GM23338 (cell line): ENCODE results near the gene MCM3AP. TPM values are rescaled to one million over a fixed set of nuclear protein-coding genes. Genes with fewer than 3 reads are reported as not detected.

Source experiments
- ATAC-seq: fragments of 200-7000 bp; cut with Tn5 transposase; 3 replicates; pipeline ENCODE4 v1.9.1; 2020
- DNase-seq: peaks from one replicate; pipeline ENCODE4 v3.0.0-alpha.2; 2015; ENCODE audit warnings: low spot score
- H2AFZ ChIP-seq: fragments of 200-600 bp; sonication (generic); 2 replicates; pipeline ENCODE4 v1.8.0; 2016; ENCODE audit warnings: antibody characterized with exemption, mild to moderate bottlenecking, moderate library complexity
- H3F3A ChIP-seq: fragments of 200-600 bp; sonication (generic); replicated peaks from 2 replicates; pipeline ENCODE4 v1.8.0; 2017; ENCODE audit warnings: antibody characterized with exemption, mixed run types, low read depth
- H3K27ac ChIP-seq: fragments of 200-600 bp; sonication (generic); 2 replicates; pipeline ENCODE4 v1.6.1; 2016; ENCODE audit warnings: low read depth
- H3K27me3 ChIP-seq: fragments of 200-600 bp; sonication (generic); 2 replicates; pipeline ENCODE4 v1.8.0; 2016; ENCODE audit warnings: mild to moderate bottlenecking, mixed run types, moderate library complexity; ENCODE audit not compliant: insufficient read depth
- H3K36me3 ChIP-seq: fragments of 200-600 bp; sonication (generic); 2 replicates; pipeline ENCODE4 v1.8.0; 2016; ENCODE audit warnings: mild to moderate bottlenecking; ENCODE audit not compliant: insufficient read depth
- H3K4me1 ChIP-seq: fragments of 200-600 bp; sonication (generic); 2 replicates; pipeline ENCODE4 v1.8.0; 2016; ENCODE audit warnings: mild to moderate bottlenecking, moderate library complexity; ENCODE audit not compliant: insufficient read depth
- H3K4me2 ChIP-seq: fragments of 200-600 bp; sonication (generic); 2 replicates; pipeline ENCODE4 v1.7.1; 2017; ENCODE audit warnings: mixed run types
- H3K4me3 ChIP-seq: fragments of 200-600 bp; sonication (generic); 2 replicates; pipeline ENCODE4 v1.6.1; 2016; ENCODE audit warnings: mixed run types
- H3K79me2 ChIP-seq: fragments of 200-600 bp; sonication (generic); replicated peaks from 2 replicates; pipeline ENCODE4 v1.8.0; 2017; ENCODE audit warnings: mild to moderate bottlenecking; ENCODE audit not compliant: insufficient read depth
- H3K9me2 ChIP-seq: fragments of 200-600 bp; sonication (generic); 2 replicates; pipeline ENCODE4 v1.8.0; 2017; ENCODE audit not compliant: insufficient read depth
- H4K20me1 ChIP-seq: fragments of 200-600 bp; sonication (generic); replicated peaks from 2 replicates; pipeline ENCODE4 v1.8.0; 2017; ENCODE audit warnings: mild to moderate bottlenecking; ENCODE audit not compliant: insufficient read depth
- H3K27ac Mint-ChIP-seq: 2 replicates; pipeline ENCODE4 v1.8.0; 2020; ENCODE audit warnings: inconsistent platforms, mild to moderate bottlenecking, moderate library complexity, mixed read lengths
- H3K27me3 Mint-ChIP-seq: 3 replicates; pipeline ENCODE4 v1.8.0; 2022; ENCODE audit warnings: low read depth, mild to moderate bottlenecking, moderate library complexity, mixed read lengths, inconsistent platforms; ENCODE audit not compliant: insufficient read depth, poor library complexity
- H3K36me3 Mint-ChIP-seq: 3 replicates; pipeline ENCODE4 v1.8.0; 2021; ENCODE audit warnings: low read depth, mild to moderate bottlenecking, inconsistent platforms, moderate library complexity, mixed read lengths
- H3K4me1 Mint-ChIP-seq: 3 replicates; pipeline ENCODE4 v1.8.0; 2020; ENCODE audit warnings: mild to moderate bottlenecking, inconsistent platforms, mixed read lengths
- H3K4me3 Mint-ChIP-seq: 3 replicates; pipeline ENCODE4 v1.8.0; 2021; ENCODE audit warnings: moderate library complexity, mild to moderate bottlenecking, inconsistent platforms, mixed read lengths
- H3K9me3 Mint-ChIP-seq: 3 replicates; pipeline ENCODE4 v1.8.0; 2020; ENCODE audit warnings: moderate library complexity, mild to moderate bottlenecking, inconsistent platforms, mixed read lengths
- EZH2phosphoT487 ChIP-seq: fragments of 200-600 bp; sonication (generic); IDR thresholded peaks from one replicate; pipeline ENCODE4 v1.8.1; 2018; ENCODE audit warnings: antibody characterized with exemption; ENCODE audit not compliant: unreplicated experiment
- JUNB ChIP-seq: IDR thresholded peaks from one replicate; pipeline ENCODE4 v1.6.1; 2016; ENCODE audit warnings: antibody characterized with exemption; ENCODE audit not compliant: unreplicated experiment
- NANOG ChIP-seq: IDR thresholded peaks from 2 replicates; pipeline ENCODE4 v1.6.1; 2016; ENCODE audit warnings: antibody characterized with exemption, borderline replicate concordance
- POLR2AphosphoS5 ChIP-seq: IDR thresholded peaks from 2 replicates; pipeline ENCODE4 v1.6.1; 2016; ENCODE audit warnings: antibody characterized with exemption, low read depth
- ZNF114 ChIP-seq: fragments of 250-450 bp; sonication (Bioruptor Pico); IDR thresholded peaks from 2 replicates; pipeline ENCODE4 v1.5.0; 2020; ENCODE audit warnings: mild to moderate bottlenecking, moderate library complexity
- polyA plus RNA-seq: library from polyadenylated mRNA; unstranded; fragments of >200 nt; fragmentation: Nextera tagmentation; extraction: Ambion mirVana; gene quantifications from 2 replicates; pipeline ENCODE4 v1.2.1, GENCODE V29; 2016
- total RNA-seq: library from RNA; depleted of rRNA; stranded (reverse); fragments of >200 nt; shearing (Covaris generic); gene quantifications from 2 replicates; pipeline ENCODE4 v1.2.3, GENCODE V29; 2014
- TF ChIP-seq, protein P1 (sequence below), 2 experiments: fragments of 200-600 bp in 1 of 2; sonication (generic) in 1 of 2; conservative IDR thresholded peaks; 2 replicates each; pipeline versions ENCODE4 v1.5.1 to v1.6.1; 2016 to 2017; ENCODE audit warnings: antibody characterized with exemption in 2 of 2, low read depth in 2 of 2, mild to moderate bottlenecking in 2 of 2, moderate library complexity in 1 of 2
- TF ChIP-seq, protein P2 (sequence below): IDR thresholded peaks from 2 replicates; pipeline ENCODE4 v1.6.1; 2016; ENCODE audit warnings: antibody characterized with exemption
- TF ChIP-seq, protein P3 (sequence below): IDR thresholded peaks from one replicate; pipeline ENCODE4 v1.6.1; 2018; ENCODE audit warnings: antibody characterized with exemption; ENCODE audit not compliant: unreplicated experiment
- TF ChIP-seq, protein P4 (sequence below): fragments of 250-450 bp; sonication (Bioruptor Pico); IDR thresholded peaks from 2 replicates; pipeline ENCODE4 v1.5.0; 2020; ENCODE audit warnings: mild to moderate bottlenecking, moderate library complexity

The MCM3AP gene
- total and polyA plus RNA-seq, 2 experiments from 2014 or later = 39.2 to 123 TPM

DNA sequence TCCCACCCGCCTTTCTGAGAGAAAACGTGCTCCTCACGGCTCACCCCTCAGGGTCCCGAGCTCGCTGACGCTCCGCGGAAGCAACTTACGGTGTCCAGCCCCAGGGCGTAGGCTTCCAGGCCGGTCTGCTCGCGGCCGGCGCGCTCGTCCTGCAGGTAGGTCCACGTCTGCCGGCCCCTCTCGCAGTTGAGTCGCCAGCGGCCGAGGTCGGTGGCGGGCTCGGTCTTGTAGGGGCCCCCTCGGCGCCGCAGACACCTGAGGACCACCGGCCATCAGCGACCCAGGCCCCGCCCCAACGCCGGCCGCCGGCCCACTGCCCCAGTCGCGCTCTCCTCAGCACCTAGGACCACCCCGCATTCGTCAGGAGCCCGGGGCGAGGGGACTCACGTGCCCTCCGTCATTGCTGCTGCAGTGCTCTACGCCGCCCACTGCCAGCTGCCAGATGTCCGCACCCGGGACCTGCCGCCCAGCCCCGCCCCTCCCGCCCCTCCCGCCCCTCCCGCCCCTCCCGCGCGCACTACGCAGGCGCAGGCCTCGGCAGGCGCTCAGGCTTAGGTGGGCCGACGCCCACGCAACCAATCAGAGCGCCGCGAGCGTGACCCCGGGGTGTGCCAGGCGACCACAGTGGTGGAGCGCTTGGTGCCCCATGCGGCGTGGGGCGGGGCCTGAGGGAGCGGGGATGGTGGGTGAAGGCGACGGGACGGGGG lies 56.9 kb downstream of the MCM3AP start, which contains the start of gene LSS (continued):
- TF ChIP-seq, protein P1, sequence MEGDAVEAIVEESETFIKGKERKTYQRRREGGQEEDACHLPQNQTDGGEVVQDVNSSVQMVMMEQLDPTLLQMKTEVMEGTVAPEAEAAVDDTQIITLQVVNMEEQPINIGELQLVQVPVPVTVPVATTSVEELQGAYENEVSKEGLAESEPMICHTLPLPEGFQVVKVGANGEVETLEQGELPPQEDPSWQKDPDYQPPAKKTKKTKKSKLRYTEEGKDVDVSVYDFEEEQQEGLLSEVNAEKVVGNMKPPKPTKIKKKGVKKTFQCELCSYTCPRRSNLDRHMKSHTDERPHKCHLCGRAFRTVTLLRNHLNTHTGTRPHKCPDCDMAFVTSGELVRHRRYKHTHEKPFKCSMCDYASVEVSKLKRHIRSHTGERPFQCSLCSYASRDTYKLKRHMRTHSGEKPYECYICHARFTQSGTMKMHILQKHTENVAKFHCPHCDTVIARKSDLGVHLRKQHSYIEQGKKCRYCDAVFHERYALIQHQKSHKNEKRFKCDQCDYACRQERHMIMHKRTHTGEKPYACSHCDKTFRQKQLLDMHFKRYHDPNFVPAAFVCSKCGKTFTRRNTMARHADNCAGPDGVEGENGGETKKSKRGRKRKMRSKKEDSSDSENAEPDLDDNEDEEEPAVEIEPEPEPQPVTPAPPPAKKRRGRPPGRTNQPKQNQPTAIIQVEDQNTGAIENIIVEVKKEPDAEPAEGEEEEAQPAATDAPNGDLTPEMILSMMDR (conservative IDR thresholded peaks at IDR 0.05; ENCODE audit: low read depth in 2 of 2) = no peak
- TF ChIP-seq ZNF114 (CRISPR knock-in tag) (no peak), POLR2AphosphoS5 (peak; percentile 73)
- TF ChIP-seq, protein P2, sequence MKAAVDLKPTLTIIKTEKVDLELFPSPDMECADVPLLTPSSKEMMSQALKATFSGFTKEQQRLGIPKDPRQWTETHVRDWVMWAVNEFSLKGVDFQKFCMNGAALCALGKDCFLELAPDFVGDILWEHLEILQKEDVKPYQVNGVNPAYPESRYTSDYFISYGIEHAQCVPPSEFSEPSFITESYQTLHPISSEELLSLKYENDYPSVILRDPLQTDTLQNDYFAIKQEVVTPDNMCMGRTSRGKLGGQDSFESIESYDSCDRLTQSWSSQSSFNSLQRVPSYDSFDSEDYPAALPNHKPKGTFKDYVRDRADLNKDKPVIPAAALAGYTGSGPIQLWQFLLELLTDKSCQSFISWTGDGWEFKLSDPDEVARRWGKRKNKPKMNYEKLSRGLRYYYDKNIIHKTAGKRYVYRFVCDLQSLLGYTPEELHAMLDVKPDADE = no peak
- TF ChIP-seq, protein P3, sequence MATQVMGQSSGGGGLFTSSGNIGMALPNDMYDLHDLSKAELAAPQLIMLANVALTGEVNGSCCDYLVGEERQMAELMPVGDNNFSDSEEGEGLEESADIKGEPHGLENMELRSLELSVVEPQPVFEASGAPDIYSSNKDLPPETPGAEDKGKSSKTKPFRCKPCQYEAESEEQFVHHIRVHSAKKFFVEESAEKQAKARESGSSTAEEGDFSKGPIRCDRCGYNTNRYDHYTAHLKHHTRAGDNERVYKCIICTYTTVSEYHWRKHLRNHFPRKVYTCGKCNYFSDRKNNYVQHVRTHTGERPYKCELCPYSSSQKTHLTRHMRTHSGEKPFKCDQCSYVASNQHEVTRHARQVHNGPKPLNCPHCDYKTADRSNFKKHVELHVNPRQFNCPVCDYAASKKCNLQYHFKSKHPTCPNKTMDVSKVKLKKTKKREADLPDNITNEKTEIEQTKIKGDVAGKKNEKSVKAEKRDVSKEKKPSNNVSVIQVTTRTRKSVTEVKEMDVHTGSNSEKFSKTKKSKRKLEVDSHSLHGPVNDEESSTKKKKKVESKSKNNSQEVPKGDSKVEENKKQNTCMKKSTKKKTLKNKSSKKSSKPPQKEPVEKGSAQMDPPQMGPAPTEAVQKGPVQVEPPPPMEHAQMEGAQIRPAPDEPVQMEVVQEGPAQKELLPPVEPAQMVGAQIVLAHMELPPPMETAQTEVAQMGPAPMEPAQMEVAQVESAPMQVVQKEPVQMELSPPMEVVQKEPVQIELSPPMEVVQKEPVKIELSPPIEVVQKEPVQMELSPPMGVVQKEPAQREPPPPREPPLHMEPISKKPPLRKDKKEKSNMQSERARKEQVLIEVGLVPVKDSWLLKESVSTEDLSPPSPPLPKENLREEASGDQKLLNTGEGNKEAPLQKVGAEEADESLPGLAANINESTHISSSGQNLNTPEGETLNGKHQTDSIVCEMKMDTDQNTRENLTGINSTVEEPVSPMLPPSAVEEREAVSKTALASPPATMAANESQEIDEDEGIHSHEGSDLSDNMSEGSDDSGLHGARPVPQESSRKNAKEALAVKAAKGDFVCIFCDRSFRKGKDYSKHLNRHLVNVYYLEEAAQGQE = peak; percentile 7

DNA sequence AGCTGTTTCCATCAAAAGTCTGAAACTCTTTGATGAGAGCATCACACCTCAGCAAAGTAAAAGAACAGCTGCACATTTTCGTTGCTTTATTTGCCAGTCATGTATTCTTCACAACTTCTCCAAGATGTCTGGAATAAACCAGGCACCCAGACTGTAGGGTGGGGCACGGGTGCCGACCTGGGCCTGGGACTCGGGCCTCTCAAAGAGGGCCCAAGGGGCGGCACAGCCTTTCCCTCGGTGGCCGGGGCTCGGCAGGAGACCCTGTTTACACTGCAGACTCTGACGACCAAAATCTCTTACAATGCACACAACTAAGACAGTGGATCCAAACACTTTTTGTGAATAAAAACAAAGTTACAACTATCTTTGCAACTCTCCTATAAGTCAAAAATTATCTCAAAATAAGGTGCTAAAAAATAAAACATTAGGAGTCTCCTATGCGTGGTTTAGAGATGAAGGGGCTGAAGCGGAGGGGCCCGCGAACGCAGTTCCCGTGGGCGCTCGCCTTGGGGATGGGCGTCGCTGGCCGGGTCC lies 57.5 kb downstream of the MCM3AP start:
- peaks cover 66% of the 10 kb centered on the region for H3K36me3 Mint-ChIP-seq
- TF ChIP-seq NANOG (no peak), ZNF114 (CRISPR knock-in tag) (no peak), EZH2phosphoT487 (no peak), JUNB (no peak)
- TF ChIP-seq, protein P2 = no peak
- TF ChIP-seq, protein P4, sequence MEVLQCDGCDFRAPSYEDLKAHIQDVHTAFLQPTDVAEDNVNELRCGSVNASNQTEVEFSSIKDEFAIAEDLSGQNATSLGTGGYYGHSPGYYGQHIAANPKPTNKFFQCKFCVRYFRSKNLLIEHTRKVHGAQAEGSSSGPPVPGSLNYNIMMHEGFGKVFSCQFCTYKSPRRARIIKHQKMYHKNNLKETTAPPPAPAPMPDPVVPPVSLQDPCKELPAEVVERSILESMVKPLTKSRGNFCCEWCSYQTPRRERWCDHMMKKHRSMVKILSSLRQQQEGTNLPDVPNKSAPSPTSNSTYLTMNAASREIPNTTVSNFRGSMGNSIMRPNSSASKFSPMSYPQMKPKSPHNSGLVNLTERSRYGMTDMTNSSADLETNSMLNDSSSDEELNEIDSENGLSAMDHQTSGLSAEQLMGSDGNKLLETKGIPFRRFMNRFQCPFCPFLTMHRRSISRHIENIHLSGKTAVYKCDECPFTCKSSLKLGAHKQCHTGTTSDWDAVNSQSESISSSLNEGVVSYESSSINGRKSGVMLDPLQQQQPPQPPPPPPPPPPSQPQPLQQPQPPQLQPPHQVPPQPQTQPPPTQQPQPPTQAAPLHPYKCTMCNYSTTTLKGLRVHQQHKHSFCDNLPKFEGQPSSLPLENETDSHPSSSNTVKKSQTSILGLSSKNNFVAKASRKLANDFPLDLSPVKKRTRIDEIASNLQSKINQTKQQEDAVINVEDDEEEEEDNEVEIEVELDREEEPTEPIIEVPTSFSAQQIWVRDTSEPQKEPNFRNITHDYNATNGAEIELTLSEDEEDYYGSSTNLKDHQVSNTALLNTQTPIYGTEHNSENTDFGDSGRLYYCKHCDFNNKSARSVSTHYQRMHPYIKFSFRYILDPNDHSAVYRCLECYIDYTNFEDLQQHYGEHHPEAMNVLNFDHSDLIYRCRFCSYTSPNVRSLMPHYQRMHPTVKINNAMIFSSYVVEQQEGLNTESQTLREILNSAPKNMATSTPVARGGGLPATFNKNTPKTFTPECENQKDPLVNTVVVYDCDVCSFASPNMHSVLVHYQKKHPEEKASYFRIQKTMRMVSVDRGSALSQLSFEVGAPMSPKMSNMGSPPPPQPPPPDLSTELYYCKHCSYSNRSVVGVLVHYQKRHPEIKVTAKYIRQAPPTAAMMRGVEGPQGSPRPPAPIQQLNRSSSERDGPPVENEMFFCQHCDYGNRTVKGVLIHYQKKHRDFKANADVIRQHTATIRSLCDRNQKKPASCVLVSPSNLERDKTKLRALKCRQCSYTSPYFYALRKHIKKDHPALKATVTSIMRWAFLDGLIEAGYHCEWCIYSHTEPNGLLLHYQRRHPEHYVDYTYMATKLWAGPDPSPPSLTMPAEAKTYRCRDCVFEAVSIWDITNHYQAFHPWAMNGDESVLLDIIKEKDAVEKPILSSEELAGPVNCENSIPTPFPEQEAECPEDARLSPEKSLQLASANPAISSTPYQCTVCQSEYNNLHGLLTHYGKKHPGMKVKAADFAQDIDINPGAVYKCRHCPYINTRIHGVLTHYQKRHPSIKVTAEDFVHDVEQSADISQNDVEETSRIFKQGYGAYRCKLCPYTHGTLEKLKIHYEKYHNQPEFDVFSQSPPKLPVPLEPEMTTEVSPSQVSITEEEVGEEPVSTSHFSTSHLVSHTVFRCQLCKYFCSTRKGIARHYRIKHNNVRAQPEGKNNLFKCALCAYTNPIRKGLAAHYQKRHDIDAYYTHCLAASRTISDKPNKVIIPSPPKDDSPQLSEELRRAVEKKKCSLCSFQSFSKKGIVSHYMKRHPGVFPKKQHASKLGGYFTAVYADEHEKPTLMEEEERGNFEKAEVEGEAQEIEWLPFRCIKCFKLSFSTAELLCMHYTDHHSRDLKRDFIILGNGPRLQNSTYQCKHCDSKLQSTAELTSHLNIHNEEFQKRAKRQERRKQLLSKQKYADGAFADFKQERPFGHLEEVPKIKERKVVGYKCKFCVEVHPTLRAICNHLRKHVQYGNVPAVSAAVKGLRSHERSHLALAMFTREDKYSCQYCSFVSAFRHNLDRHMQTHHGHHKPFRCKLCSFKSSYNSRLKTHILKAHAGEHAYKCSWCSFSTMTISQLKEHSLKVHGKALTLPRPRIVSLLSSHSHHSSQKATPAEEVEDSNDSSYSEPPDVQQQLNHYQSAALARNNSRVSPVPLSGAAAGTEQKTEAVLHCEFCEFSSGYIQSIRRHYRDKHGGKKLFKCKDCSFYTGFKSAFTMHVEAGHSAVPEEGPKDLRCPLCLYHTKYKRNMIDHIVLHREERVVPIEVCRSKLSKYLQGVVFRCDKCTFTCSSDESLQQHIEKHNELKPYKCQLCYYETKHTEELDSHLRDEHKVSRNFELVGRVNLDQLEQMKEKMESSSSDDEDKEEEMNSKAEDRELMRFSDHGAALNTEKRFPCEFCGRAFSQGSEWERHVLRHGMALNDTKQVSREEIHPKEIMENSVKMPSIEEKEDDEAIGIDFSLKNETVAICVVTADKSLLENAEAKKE (CRISPR knock-in tag) = no peak

More for the DNA sequence above, 57.5 kb downstream of the MCM3AP start:
- Histone ChIP-seq H3K9me2 (peaks cover 8% of the 10 kb centered on the region; the same call in 1 of the 2 replicates), H3K36me3 (peaks cover 27% of the 10 kb centered on the region), H3K79me2 (peaks cover 87% of the 10 kb centered on the region), H3K27ac (peak overlapping the region; percentile 79; the same call in 1 of the 2 replicates), H2AFZ (peak overlapping the region; percentile 59; the same call in 1 of the 2 replicates), H3K4me3 (peak overlapping the region; percentile 98), H3K4me2 (peak overlapping the region; percentile 99), H4K20me1 (peaks cover 31% of the 10 kb centered on the region), H3F3A (peaks cover 10% of the 10 kb centered on the region; the same call in 1 of the 2 replicates), H3K27me3 (no peaks in the 10 kb centered on the region), H3K4me1 (peaks cover 20% of the 10 kb centered on the region)
- peak overlapping the region; percentile 79 for H3K4me3 Mint-ChIP-seq
- H3K9me3 Mint-ChIP-seq = peaks cover 57% of the 10 kb centered on the region
- peaks cover 7% of the 10 kb centered on the region for H3K27me3 Mint-ChIP-seq
- DNase-seq (peak; percentile 24), ATAC-seq (peak; percentile 21)
- peaks cover 23% of the 10 kb centered on the region for H3K4me1 Mint-ChIP-seq
- no peak overlapping the region for H3K27ac Mint-ChIP-seq
